Ectodermal cell (in vitro differentiated cells): ENCODE measurements around the gene KIR3DL3.
"Not testable (repeated sequence)": the region's sequence is repeated elsewhere in the genome, so short reads cannot be mapped to it uniquely, and the experiment has no call there.

ENCODE experiments used
- H3K27ac ChIP-seq: 2 replicates; pipeline ENCODE4 v1.7.0; 2013; ENCODE audit warnings: mild to moderate bottlenecking, low read depth, low read length; ENCODE audit not compliant: insufficient read depth, poor library complexity, severe bottlenecking
- H3K27me3 ChIP-seq: 2 replicates; pipeline ENCODE4 v1.7.0; 2013; ENCODE audit warnings: mild to moderate bottlenecking, low read length; ENCODE audit not compliant: insufficient read depth, control insufficient read depth, poor library complexity, severe bottlenecking
- H3K36me3 ChIP-seq: one replicate; pipeline ENCODE4 v1.7.0; 2013; ENCODE audit warnings: low read length; ENCODE audit not compliant: control insufficient read depth, insufficient read depth
- H3K4me1 ChIP-seq: one replicate; pipeline ENCODE4 v1.7.0; 2013; ENCODE audit warnings: low read length; ENCODE audit not compliant: control insufficient read depth, insufficient read depth
- H3K4me3 ChIP-seq: 2 replicates; pipeline ENCODE4 v1.7.0; 2013; ENCODE audit warnings: low read depth, low read length, control low read depth; ENCODE audit not compliant: insufficient read depth
- H3K9me3 ChIP-seq: 2 replicates; pipeline ENCODE4 v1.7.0; 2013; ENCODE audit warnings: mild to moderate bottlenecking, low read length, moderate library complexity; ENCODE audit not compliant: control insufficient read depth
- WGBS, 2 experiments: methylation state at CpG; one replicate each; pipeline ENCODE4 v1.1.7; 2013; ENCODE audit warnings: missing lambda C conversion rate in 2 of 2; 5-methylcytosine and 5-hydroxymethylcytosine counted together

The KIR3DL3 gene

DNA sequence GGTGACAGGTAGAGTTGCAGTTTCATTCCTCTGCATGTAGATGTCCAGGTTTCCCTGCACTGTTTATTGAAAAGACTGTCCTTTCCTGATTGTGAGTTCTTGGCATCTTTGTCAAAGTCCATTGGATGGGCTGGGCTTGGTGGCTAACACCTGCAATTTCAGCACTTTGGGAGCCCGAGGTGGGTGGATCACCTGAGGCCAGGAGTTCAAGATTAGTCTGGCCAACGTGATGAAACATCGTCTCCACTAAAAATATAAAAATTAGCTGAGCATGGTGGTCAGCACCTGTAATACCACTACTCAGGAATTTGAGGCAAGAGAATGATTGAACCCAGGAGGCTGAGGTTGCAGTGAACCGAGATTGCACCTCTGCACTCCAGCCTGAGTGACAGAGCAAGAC is 53.6 kb downstream of the KIR3DL3 start:
- not testable (repeated sequence) for H3K27ac ChIP-seq, H3K9me3 ChIP-seq, H3K36me3 ChIP-seq, H3K4me3 ChIP-seq, H3K4me1 ChIP-seq, H3K27me3 ChIP-seq
- 61 to 62% methylated on average over 3 to 4 of the region's 4 CpGs for WGBS, 2 experiments

DNA sequence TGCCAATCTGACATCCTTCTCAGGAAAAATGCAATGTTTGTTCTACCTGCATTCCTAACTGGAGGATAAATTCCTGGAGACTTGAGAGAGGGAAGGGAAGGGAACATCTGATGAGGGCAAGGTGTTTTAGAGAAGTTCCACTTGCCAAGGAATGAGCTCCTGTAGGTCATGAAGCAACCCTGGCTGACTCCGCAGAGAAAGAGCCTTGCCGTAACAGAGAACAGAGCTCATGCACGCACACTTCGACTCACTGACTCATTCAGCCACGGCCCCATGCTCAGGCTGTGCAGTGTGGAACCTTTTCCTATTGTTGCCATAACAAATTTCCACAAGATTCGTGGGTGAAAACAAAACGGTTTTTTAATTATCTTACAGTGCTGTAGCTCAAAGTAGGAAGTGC is 54.7 kb downstream of the KIR3DL3 start:
- H3K9me3 ChIP-seq, H3K27ac ChIP-seq, H3K4me3 ChIP-seq, H3K36me3 ChIP-seq, H3K27me3 ChIP-seq, H3K4me1 ChIP-seq: not testable (repeated sequence)
- WGBS, 2 experiments: 59 to 69% methylated on average over 5 to 6 of the region's 7 CpGs

DNA sequence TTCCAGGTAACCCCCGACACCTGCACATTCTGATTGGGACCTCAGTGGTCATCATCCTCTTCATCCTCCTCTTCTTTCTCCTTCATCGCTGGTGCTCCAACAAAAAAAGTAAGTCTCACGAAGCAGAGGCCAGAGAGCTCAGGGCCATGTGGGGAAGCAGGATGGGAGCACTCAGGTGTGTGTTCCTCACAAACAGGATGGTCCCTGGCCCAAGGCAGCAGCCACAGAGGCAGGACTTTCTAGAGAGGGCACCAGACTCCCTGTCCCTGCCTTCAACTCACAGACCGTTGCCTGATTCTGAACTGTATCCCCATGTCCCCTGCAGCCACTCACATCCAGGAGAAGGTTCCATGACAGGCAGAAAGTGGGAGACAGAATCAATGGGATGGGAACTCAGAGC is 58.7 kb downstream of the KIR3DL3 start:
- H3K27ac ChIP-seq, H3K4me1 ChIP-seq, H3K27me3 ChIP-seq, H3K9me3 ChIP-seq, H3K4me3 ChIP-seq, H3K36me3 ChIP-seq: not testable (repeated sequence)
- 43 to 44% methylated on average over 3 of the region's 4 CpGs for WGBS, 2 experiments
